Activated CD8-positive, alpha-beta memory T cell treated with anti-CD3 and anti-CD28 coated beads for 1 hour (primary cell): Measurements from ENCODE around the gene GPRIN2.
"Not testable (repeated sequence)": the region's sequence is repeated elsewhere in the genome, so short reads cannot be mapped to it uniquely, and the experiment has no call there.

Experiments
- DNase-seq, 2 donors: peaks; one replicate each; pipeline ENCODE4 v3.0.0-alpha.2; 2020; ENCODE audit warnings: low read depth in 1 of 2; ENCODE audit errors: extremely low read depth in 1 of 2

GPRIN2 gene

GRCh38 chr10:46570655-46571054 lies 14.2 kb upstream of the GPRIN2 start:
- not testable (repeated sequence) for DNase-seq

- not testable (repeated sequence) for DNase-seq
Measured at GRCh38 chr10:46567151-46567550, 10.7 kb upstream of the GPRIN2 start.

GRCh38 chr10:46565591-46566332 lies 9.3 kb upstream of the GPRIN2 start:
- not testable (repeated sequence) for DNase-seq

GRCh38 chr10:46560952-46561351 lies 4.5 kb upstream of the GPRIN2 start:
- no peak for DNase-seq

GRCh38 chr10:46560381-46560780 lies 3.9 kb upstream of the GPRIN2 start:
- no peak for DNase-seq

GRCh38 chr10:46559231-46559671 lies 2.8 kb upstream of the GPRIN2 start:
- DNase-seq = no peak

- DNase-seq = no peak
Measured at GRCh38 chr10:46558392-46559185, 2.1 kb upstream of the GPRIN2 start.

GRCh38 chr10:46558122-46558391 lies 1.6 kb upstream of the GPRIN2 start:
- DNase-seq = no peak

GRCh38 chr10:46557319-46558121 lies 1.1 kb upstream of the GPRIN2 start:
- no peak for DNase-seq

- DNase-seq = no peak
Measured at GRCh38 chr10:46555713-46556514, 544 bp downstream of the GPRIN2 start.

GRCh38 chr10:46555366-46555712 lies 1.1 kb downstream of the GPRIN2 start:
- no peak for DNase-seq

GRCh38 chr10:46554166-46554781 lies 2.2 kb downstream of the GPRIN2 start:
- DNase-seq = no peak

- no peak for DNase-seq
Measured at GRCh38 chr10:46553238-46554049, 3.0 kb downstream of the GPRIN2 start.

- DNase-seq = no peak
Measured at GRCh38 chr10:46552526-46553237, 3.8 kb downstream of the GPRIN2 start.

- DNase-seq = no peak
Measured at GRCh38 chr10:46551701-46552525, 4.5 kb downstream of the GPRIN2 start.

- no peak for DNase-seq
Measured at GRCh38 chr10:46550795-46551700, 5.4 kb downstream of the GPRIN2 start.
